SK-MEL-5 (cell line): ENCODE measurements around the gene POP7. TPM values are rescaled to one million over a fixed set of nuclear protein-coding genes. Genes with fewer than 3 reads are reported as not detected.
"Not testable (repeated sequence)": the region's sequence is repeated elsewhere in the genome, so short reads cannot be mapped to it uniquely, and the experiment has no call there.

ENCODE experiments used
- DNase-seq: peaks from one replicate; pipeline ENCODE4 v3.0.0-alpha.2; 2016; ENCODE audit warnings: low read depth, low spot score
- in situ Hi-C: cut with HindIII; loops from 2 replicates; pipeline ENCODE4 v1.10.0; 2016; ENCODE audit warnings: low sequenced_read_pairs, high pct_unique_total_duplicates, low pct_unique_long_range_greater_than_20kb
- polyA plus RNA-seq, 2 experiments: library from polyadenylated mRNA; depleted of rRNA; stranded (reverse); fragments of >200 nt; gene quantifications; 2 replicates each; pipeline ENCODE4 v1.2.3, GENCODE V29; 2015
- total RNA-seq: library from RNA; depleted of rRNA; stranded (reverse); fragments of >200 nt; shearing (Covaris generic); gene quantifications from 2 replicates; pipeline ENCODE4 v1.2.3, GENCODE V29; 2014; rRNA removed

Gene POP7
- total RNA-seq: 79.2 and 94.4 TPM in 2 replicates
- 78.8 and 89.6 TPM in 2 replicates for polyA plus RNA-seq (2015; cell fraction: cytosol; rRNA removed)
- polyA plus RNA-seq (2015; cell fraction: nucleus; rRNA removed): 10.0 and 13.4 TPM in 2 replicates

DNA sequence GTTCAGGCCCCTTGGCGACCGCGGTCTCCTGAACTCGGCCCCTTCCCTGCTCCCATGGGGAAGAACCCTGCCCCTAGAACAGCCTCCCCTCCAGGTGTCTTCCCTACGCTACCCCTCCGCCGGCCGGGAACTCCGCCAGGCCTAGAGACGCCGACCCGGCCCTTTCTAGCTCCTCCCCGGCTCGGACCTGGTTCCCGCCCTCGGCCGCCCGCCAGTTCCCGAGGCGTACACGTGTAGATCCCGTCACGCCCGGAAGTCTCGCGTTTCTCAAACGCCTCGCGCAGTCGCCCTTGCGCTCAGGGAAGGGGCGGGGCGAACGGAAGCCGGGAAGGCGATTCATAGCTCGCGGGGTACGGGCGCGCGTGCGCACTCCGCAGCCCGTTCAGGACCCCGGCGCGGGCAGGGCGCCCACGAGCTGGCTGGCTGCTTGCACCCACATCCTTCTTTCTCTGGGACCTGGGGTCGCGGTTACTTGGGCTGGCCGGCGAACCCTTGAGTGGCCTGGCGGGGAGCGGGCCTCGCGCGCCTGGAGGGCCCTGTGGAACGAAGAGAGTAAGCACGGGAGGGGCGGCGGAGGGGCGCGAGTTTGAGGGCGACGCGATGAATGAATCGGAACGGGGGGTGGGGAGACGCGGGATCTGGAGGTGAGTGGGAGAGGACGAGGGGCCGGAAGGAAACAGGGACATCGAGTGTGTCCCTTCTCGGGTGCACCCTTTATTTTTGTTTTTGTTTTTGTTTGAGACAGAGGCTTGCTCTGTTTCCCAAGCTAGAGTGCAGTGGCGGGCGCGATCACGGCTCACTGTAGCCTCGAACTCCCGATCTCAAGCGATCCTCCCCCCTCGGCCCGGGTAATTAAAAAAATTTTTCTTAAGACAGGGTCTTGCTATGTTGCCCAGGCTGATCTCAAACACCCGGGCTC lies at the start of gene POP7:
POP7 (plus strand) TSS at position 369 of the 919 bp plus-strand sequence. CDS start 710 bp downstream, outside the sequence.
- in situ Hi-C loops: no loop called here
- peak; percentile 99 for DNase-seq

DNA sequence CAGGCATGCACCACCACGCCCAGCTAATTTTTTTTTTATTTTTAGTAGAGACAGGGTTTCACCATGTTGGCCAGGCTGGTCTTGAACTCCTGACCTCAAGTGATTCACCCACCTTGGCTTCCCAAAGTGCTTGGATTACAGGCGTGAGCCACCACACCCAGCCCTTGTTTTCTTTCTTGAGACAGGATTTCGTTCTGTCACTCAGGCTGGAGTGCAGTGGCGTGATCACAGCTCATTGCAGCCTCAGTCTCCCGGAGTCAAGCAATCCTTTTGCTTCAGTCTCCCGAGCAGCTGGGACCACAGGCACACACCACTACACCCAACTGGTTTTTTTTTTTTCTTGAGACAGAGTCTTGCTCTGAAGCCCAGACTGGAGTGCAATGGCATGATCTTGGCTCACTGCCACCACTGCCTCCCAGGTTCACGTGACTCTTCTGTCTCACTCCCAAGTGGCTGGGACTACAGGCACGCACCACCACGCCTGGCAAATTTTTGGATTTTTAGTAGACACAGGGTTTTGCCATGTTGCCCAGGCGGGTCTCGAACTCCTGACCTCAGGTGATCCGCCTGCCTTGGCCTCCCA lies 43.6 kb upstream of the POP7 start:
- DNase-seq, in situ Hi-C loops: not testable (repeated sequence)

DNA sequence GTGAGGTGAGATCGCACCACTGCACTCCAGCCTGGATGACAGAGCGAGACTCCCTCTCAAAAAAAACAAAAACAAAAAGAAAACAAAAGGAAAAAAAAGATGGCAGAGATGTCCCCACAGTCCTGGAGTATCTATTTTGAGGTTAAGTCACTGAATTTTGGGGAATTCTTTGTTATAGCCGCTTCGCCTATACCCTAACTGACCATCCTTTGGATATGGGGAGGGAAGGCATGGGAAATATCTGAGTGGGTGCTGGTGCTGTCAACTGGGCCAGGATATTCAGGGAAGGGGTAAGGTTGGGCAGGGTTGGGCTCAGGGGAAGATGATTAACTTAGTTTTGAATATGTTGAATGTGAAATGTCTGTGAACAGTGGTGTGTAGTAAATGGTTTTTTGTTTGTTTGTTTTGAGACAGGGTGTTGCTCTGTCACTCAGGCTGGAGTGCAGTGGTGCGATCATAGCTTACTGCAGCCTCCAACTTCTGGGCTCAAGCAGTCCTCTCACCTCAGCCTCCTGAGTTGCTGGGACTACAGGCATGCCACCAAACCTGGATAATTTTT lies 40.7 kb upstream of the POP7 start:
- DNase-seq: no peak
- in situ Hi-C loops: no loop called here

DNA sequence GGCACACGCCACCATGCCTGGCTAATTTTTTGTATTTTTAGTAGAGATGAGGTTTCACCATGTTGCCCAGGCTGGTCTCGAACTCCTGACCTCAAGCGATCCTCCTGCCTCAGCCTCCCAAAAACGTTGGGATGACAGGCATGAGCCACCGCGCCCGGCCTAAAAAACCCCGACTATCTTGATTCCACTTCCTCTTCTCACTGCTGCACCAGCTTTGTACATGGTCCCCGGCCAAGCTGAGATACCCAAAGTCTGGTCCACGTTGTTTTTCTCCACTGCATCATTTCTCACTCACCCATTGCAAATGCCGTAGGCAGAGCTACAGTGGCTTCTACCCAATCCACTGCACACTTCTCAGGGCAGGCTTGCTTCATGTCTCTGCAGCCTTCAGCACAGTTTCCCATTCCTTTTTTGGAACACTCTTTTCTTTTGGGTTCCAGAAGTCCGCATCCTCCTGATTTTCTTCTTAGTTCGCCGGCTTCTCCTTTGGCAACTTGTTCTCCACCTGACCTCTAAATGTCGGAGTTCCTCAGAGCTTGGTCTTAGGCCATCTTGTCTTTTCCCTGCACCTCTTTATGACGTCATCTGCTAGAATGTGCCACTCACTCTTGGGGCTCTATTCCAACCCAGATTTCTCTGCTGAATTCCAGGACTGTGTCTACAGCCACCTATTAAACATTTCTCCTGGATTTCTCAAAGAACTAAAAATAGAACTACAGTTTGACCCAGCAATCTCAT lies 38.4 kb upstream of the POP7 start:
- in situ Hi-C loops: no loop called here
- DNase-seq: no peak

DNA sequence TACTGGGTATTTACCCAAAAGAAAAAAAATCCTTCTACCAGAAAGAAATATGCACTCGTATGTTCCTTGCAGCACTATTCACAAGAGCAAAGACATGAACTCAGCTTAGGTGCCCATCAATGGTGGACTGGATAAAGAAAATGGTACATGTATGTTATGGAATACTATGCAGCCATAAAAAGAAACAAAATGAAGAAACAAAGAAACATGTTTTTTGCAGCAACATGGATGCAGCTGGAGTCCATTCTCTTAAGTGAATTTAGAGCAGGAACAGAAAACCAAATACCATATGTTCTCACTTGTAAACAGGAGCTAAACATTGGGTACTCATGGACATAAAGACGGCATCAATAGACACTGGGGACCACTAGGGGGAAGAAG lies 37.9 kb upstream of the POP7 start:
- DNase-seq: no peak
- in situ Hi-C loops: no loop called here

DNA sequence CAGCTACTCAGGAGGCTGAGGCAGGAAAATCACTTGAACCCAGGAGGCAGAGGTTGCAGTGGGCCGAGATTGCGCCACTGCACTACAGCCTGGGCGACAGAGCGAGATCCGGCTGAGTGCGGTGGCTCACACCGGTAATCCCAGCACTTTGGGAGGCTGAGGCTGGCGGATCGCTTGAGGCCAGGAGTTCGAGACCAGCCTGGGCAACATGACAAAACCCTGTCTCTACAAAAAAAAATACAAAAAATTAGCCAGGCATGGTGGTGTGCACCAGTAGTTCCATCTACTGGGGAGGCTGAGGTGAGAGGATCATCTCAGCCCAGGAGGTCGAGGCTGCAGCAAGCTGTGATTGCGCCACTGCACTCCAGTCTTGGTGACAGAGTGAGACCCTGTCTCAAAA lies 36.8 kb upstream of the POP7 start:
- in situ Hi-C loops, DNase-seq: not testable (repeated sequence)

DNA sequence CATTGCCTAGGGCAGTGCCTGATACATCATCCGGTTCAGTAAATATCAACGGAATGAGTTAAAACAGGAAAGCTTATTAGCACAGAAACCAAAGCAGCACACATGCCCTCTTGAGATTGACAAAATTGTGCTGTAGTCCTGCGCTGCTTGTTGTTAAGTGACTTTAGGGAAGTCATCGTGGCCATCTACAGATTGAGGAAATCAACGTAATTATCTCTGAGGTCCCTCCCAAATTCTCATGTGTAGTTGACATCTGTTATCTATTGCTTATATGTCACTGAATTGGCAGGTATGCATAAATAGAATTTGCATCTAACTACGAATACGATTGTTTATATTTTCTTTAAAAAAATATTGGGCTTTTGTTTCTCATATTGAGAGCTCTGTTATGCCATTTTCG lies 35.8 kb upstream of the POP7 start:
- DNase-seq: no peak
- in situ Hi-C loops: no loop called here

DNA sequence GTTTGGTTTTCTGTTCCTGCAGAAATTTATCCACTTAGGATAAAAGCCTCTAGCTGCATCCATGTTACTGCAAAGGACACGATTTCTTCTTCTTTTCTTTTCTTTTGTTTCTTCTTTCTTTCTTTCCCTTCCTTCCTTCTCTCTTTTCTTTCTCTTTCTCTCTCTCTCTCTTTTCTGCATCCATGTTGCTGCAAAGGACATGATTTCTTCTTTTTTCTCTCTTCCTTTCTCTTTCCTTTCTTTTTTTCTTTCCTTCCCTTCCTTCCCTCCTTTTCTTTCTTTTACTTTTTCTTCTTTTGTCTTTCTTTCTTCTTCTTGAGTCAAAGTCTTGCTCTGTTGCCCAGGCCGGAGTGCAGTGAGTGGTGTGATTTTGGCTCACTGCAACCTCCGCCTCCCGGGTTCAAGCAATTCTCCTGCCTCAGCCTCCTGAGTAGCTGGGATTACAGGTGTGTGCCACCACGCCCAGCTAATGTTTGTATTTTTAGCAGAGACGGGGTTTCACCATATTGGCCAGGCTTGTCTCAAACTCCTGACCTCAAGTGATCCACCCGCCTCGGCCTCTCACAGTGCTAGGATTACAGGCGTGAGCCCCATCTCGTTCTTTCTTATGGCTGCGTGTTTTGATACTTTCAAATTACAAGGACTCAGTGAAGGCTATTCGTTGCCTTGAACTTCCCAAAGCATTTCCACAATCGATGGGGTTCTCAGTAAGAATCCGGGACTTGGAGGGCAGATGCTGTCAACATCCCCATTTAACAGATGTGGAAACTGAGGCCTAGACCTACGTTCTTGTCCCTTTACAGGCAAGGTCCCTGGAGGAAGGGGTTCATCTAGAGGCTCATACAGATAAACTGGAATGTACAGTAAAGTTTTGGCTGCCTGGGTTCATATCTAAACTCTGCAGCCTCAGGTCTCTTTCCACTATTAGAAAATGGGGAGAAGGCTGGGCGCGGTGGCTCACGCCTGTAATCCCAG lies 34.3 kb upstream of the POP7 start:
- in situ Hi-C loops: no loop called here
- DNase-seq: no peak

DNA sequence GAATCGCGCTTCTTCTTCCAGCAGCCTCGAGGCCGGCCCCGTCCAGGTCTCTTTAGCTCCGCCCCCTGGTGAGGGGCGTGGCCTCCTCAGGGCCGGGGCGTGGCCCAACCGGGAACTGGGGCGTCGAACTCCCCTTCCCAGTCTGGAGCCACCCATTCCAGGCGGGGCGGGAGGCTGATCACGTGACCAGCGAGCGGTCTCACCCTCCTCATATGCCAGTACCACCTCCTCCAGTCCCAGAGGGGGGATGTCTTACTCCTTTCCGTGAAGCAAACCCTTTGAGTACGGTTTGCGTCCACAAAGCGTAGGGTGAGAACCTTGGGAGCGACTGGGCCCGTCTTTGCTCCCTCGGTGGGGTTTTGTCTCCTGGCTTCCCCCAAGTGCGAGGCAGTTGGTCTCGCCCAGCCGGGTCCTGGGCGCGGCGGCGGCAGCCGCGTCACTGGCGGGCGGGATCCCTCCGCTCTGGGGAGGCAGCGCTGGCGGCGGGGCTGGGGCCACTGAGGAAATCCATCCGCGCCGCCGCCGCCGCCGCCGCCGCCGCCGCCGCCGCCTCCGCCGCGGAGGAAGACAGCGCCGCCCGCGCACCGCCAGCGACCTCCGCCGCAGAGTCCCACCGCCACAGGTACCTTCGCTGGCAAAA lies 32.5 kb upstream of the POP7 start, which contains the start of gene GNB2:
GNB2 (plus strand) TSS at position 439 of the 640 bp plus-strand sequence. CDS start 2,526 bp downstream, outside the sequence.
- DNase-seq: peak; percentile 100
- in situ Hi-C loops: no loop called here

DNA sequence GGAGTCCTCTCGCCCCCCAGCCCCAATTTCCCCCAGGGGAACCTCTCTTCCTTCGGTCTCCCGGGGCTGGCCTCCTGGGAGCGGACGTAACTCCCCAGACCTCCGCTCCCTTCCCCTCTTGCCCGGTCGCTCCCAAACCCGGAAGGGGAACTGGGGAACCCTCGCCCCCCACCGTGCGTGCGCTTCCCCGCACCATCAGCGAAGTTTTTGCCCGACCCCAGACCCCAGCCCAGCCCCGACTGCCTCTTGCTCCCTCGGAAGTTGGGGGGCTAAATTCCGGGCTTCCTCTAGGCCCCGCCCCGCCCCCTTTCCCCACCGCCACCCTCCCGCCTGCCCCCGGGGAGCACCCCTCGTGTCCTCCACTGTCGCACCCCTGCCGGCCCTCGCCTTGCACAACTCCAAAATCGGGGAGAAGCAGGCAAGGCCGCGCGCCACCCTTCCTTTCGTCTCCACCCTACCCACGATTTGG lies 31.9 kb upstream of the POP7 start:
- no peak for DNase-seq
- in situ Hi-C loops: no loop called here

DNA sequence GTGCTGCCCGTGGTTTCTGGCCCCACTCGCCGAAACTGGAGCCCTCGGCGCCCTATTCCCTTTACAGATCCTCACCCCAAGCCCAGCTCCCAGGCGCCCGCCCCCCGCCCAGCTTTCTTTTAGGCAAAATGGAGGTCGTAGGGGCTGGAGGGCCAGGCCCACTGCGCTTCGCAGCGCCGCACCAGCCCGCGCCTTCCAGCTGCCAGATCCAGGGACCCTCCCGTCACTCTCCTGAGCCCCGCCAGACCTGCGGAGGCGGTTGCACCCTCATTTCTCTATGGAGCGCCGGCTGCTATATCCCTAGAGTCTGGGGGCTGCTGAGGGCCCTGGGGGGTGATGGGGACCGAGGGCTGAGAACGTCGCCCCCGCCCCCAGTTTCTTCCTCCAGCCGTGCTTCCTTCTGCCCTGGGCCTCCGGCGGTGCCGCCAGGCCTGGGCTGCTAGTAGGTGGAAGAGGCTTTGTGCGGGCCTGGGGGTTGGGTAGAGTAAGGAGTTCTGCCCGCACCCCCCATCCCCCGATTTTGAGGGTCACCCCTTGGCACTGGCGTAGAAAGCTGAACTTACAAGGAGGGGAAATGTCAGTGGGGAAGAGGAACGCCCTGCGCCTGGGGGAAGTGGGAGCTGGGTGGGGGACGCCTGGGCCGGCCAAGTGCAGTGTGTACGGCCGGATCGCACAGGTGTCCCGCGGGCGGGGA lies 31.4 kb upstream of the POP7 start:
- in situ Hi-C loops: no loop called here
- DNase-seq: no peak

DNA sequence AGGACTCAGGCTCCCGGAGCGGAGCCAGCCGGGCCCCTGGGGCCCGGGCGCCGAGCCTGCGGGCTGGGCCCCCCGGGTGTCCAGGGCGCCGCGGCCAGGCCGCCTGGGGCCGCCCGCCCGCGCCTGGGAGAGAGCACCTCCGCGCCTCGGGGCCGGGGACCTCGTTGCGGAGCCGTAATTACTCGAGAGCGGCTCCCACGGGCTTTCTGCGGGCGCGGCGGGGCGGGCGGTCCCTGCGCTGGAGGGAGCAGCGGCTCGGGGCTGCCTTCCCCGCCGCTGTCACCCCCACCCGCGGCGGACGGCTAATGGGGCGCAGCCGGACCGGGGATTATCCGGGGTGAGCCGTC lies 30.8 kb upstream of the POP7 start:
- in situ Hi-C loops: no loop called here
- DNase-seq: no peak

DNA sequence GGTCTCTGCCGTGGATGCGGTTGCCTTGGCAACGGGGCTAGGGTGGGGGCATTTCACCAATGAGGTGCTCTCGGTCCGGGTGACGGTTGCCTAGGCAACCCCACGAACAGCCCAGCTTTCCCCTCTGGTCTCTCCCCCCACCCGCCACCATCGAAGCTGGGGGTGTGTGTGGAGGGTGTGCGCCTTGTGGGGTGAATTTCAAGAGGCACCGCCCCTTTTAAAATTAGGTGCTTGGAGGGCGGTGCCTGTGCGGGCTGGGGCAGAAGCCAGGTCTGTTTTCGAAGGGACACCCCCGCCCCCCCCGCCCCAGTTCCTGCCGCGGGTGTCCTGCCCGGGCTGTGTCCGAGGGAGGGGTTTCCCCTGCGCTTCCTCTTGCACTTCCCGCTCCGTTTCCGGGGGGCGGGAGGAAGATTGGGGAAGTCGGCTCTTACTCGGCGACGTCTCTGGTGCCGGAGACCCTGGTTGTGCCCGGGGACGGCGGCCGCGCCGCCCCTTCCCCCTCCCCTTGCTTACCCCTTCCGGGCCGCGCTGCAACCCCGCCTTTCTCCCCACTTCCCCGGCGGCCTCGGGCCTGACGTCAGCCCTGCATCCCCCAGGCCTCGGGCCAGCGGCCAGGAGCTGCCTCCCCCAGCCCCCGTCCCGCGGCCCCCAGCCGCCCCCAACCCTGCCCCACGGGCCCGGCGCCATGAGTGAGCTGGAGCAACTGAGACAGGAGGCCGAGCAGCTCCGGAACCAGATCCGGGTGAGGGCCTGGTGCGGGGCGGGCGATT lies 30.2 kb upstream of the POP7 start:
- in situ Hi-C loops: no loop called here
- peak; percentile 40 for DNase-seq

DNA sequence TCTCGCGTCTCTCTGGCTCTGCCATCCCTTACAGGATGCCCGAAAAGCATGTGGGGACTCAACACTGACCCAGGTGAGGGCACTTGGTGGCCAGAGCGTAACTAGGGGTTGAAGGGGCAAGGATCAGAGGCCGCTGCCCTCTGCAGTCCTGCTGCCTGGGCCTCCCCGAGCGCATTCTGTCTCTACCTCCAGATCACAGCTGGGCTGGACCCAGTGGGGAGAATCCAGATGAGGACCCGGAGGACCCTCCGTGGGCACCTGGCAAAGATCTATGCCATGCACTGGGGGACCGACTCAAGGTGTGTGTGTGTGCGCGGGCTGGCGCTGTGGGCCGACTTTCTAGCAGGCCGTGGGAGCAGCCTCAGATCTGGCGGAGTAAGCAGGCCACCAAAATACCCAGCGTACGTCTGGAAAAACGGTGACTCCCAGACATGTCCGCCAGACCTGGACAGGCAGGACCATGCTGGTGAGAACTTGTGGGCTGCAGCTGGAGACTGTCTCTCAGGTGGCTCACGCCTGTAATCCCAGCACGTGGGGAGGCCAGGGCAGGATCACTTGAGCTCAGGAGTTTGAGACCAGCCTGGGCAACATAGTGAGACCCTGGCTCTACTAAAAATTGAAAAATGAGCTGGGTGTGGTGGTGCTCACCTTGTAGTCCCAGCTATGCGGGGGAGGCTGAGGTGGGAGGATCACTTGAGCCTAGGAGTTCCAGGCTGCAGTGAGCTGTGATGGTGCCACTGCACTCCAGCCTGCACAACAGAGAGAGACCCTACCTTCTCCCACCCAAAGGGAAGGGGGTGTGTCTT lies 29.2 kb upstream of the POP7 start:
- no peak for DNase-seq
- in situ Hi-C loops: no loop called here
